B cell (primary cell): Measurements from ENCODE around the gene PRUNE2. TPM values are rescaled to one million over a fixed set of nuclear protein-coding genes. Genes with fewer than 3 reads are reported as not detected.

Experiments used
- ATAC-seq: fragments of 200-7000 bp; cut with Tn5 transposase; one replicate; pipeline ENCODE4 v1.10.0; 2021; ENCODE audit warnings: low read depth, mild to moderate bottlenecking, moderate number of reproducible peaks, moderate library complexity
- CTCF ChIA-PET: fragments of 350-600 bp; sonication (Branson Sonifier 250); formaldehyde crosslinking; loops from one replicate; lab custom pipeline; 2021; ENCODE audit warnings: antibody characterized with exemption, inconsistent platforms; lab: Charles Lee
- POLR2A ChIA-PET: fragments of 350-600 bp; sonication (Branson Sonifier 250); formaldehyde crosslinking; loops from one replicate; lab custom pipeline; 2021; ENCODE audit warnings: antibody characterized with exemption; lab: Charles Lee
- DNase-seq: peaks from one replicate; pipeline ENCODE4 v3.0.0; 2013
- H2AFZ ChIP-seq: 2 replicates; pipeline ENCODE4 v1.6.1; 2012; ENCODE audit warnings: mild to moderate bottlenecking, low read depth, low read length; ENCODE audit not compliant: insufficient read depth, poor library complexity, severe bottlenecking
- H3K27ac ChIP-seq, 2 donors: 1 replicate in 1 of 2; 2 replicates in 1 of 2; pipeline ENCODE4 v1.5.1; 2012 to 2013; ENCODE audit warnings: low read length in 2 of 2, mild to moderate bottlenecking in 2 of 2, moderate library complexity in 1 of 2
- H3K27me3 ChIP-seq, 4 experiments: fragments of 200-600 bp in 1 of 4; sonication (generic) in 1 of 4; replicated peaks in 1 of 4; 1 replicate in 2 of 4; 2 replicates in 2 of 4; pipeline versions ENCODE4 v1.6.1 to v1.7.0; 2013 to 2016; ENCODE audit warnings: low read length in 3 of 4, mild to moderate bottlenecking in 2 of 4, mixed read lengths in 1 of 4, moderate library complexity in 1 of 4; ENCODE audit not compliant: insufficient read depth in 4 of 4, control insufficient read depth in 3 of 4; ENCODE audit errors: control extremely low read depth in 1 of 4
- H3K36me3 ChIP-seq, 2 experiments: replicated peaks in 1 of 2; 1 replicate in 1 of 2; 2 replicates in 1 of 2; pipeline versions ENCODE4 v1.6.1 to v1.7.1; 2013; ENCODE audit warnings: low read length in 1 of 2; ENCODE audit not compliant: insufficient read depth in 2 of 2, control insufficient read depth in 1 of 2; ENCODE audit errors: control extremely low read depth in 1 of 2, extremely low read depth in 1 of 2
- H3K4me1 ChIP-seq, 2 donors: fragments of 200-600 bp in 1 of 2; sonication (generic) in 1 of 2; 1 replicate in 1 of 2; 2 replicates in 1 of 2; pipeline versions ENCODE4 v1.5.1 to v1.6.1; 2013 to 2017; ENCODE audit warnings: low read length in 2 of 2; ENCODE audit not compliant: control insufficient read depth in 2 of 2, insufficient read depth in 2 of 2
- H3K4me2 ChIP-seq: replicated peaks from 2 replicates; pipeline ENCODE3; 2012; ENCODE audit warnings: mild to moderate bottlenecking, low read depth, low read length; ENCODE audit not compliant: poor library complexity, severe bottlenecking
- H3K4me3 ChIP-seq, 5 experiments: fragments of 200-600 bp in 1 of 5; sonication (generic) in 1 of 5; 1 replicate in 3 of 5; 2 replicates in 2 of 5; pipeline versions ENCODE4 v1.5.1 to v1.7.0; 2011 to 2016; ENCODE audit warnings: low read length in 4 of 5, mild to moderate bottlenecking in 4 of 5, low read depth in 2 of 5, control low read depth in 1 of 5, moderate library complexity in 1 of 5; ENCODE audit not compliant: insufficient read depth in 1 of 5; ENCODE audit errors: control extremely low read depth in 1 of 5, extremely low read depth in 1 of 5
- H3K79me2 ChIP-seq: fragments of 200-600 bp; sonication (generic); one replicate; pipeline ENCODE4 v1.6.0; 2016; ENCODE audit warnings: low read length; ENCODE audit not compliant: control insufficient read depth, insufficient read depth
- H3K9ac ChIP-seq: fragments of 200-600 bp; sonication (generic); 2 replicates; pipeline ENCODE4 v1.6.1; 2017; ENCODE audit warnings: mild to moderate bottlenecking, low read length, moderate library complexity
- H3K9me3 ChIP-seq, 3 donors: one replicate each; pipeline versions ENCODE4 v1.6.1 to v1.7.1; 2013; ENCODE audit warnings: low read length in 2 of 3; ENCODE audit not compliant: control insufficient read depth in 2 of 3, insufficient read depth in 1 of 3; ENCODE audit errors: control extremely low read depth in 1 of 3
- H4K20me1 ChIP-seq: 2 replicates; pipeline ENCODE4 v1.6.0; 2012; ENCODE audit warnings: mild to moderate bottlenecking, low read length; ENCODE audit not compliant: insufficient read depth, control insufficient read depth, poor library complexity, severe bottlenecking
- H3K27ac Mint-ChIP-seq: one replicate; pipeline ENCODE4 v1.8.0; 2021; ENCODE audit warnings: mixed read lengths
- H3K27me3 Mint-ChIP-seq: one replicate; pipeline ENCODE4 v1.8.0; 2021; ENCODE audit warnings: mixed read lengths
- H3K4me1 Mint-ChIP-seq: one replicate; pipeline ENCODE4 v1.8.0; 2021; ENCODE audit warnings: mixed read lengths
- H3K4me3 Mint-ChIP-seq: one replicate; pipeline ENCODE4 v1.8.0; 2021; ENCODE audit warnings: mixed read lengths
- H3K9me3 Mint-ChIP-seq: one replicate; pipeline ENCODE4 v1.8.0; 2022; ENCODE audit warnings: mixed read lengths; ENCODE audit not compliant: insufficient read depth
- EZH2 ChIP-seq: IDR thresholded peaks from 2 replicates; pipeline ENCODE4 v1.6.1; 2012; ENCODE audit warnings: borderline replicate concordance, low read depth, mild to moderate bottlenecking, moderate library complexity, low read length; ENCODE audit not compliant: insufficient read depth, poor library complexity, severe bottlenecking
- WGBS: methylation state at CpG from one replicate; pipeline ENCODE4 v1.1.5; 2013; ENCODE audit warnings: missing lambda C conversion rate; ENCODE audit not compliant: insufficient coverage; 5-methylcytosine and 5-hydroxymethylcytosine counted together
- intact Hi-C: fragments of 100-400 bp; cut with micrococcal nuclease; formaldehyde crosslinking; loops from one replicate; pipeline ENCODE4 v1.10.0; 2022
- polyA plus RNA-seq: library from polyadenylated mRNA; depleted of rRNA; stranded (reverse); fragments of >200 nt; gene quantifications from 2 replicates; pipeline ENCODE4 v1.2.3, GENCODE V29; 2012
- total RNA-seq, 2 donors: library from RNA; stranded (reverse); fragments of 120-200 nt in 1 of 2; gene quantifications; 1 replicate in 1 of 2; 2 replicates in 1 of 2; pipeline versions ENCODE4 v1.2.3 to v1.2.4, GENCODE V29; 2013 to 2022
- TF ChIP-seq, protein P1 (sequence below): fragments of 200-600 bp; IDR thresholded peaks from one replicate; pipeline ENCODE4 v1.8.0; 2022; ENCODE audit warnings: antibody characterized with exemption, mild to moderate bottlenecking

PRUNE2 gene
- total and polyA plus RNA-seq, 2 donors (not counting 1 experiment from before 2014, with no cell fraction given): 0.12 TPM; not detected in 1

DNA sequence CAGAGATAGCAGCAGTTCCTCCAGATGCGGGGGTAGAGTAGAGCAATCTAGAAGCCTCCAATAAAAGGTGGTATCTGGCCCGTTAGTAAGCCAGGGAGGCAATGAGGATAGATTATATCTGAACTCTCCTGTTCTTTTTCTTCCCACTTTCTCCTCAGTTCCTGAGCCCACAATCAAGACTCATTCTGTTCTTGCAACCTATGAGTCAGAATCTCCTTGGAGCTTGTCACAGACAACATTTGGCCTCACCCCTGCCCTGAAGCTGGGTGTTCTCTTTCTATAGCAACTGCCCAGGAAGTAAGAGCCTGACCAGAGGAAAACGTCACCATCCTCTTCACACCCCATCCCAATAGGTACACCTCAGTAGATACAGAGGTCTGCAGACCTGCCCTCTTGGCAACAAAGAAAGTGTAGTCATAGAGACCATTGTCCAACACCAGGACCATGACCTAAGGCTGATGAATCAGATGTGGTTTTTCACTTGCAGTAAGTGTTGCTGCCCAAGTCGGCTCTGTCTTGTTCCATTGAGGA, 218.0 kb downstream of the PRUNE2 start:
- intact Hi-C loops: no loop called here
- no peak overlapping the region for H3K27ac Mint-ChIP-seq
- H3K9me3 Mint-ChIP-seq: no peaks in the 10 kb centered on the region
- H3K27me3 Mint-ChIP-seq: peaks cover 30% of the 10 kb centered on the region
- Histone ChIP-seq H3K4me3 (no peak overlapping the region), H3K27ac (no peak overlapping the region), H3K79me2 (no peaks in the 10 kb centered on the region), H2AFZ (no peak overlapping the region), H3K9ac (no peak overlapping the region), H4K20me1 (no peaks in the 10 kb centered on the region), H3K36me3 (no peaks in the 10 kb centered on the region), H3K9me3 (no peaks in the 10 kb centered on the region), H3K27me3 (peaks cover 0 to 22% (median 10%) of the 10 kb centered on the region in 4 experiments), H3K4me1 (peaks cover 3 to 6% of the 10 kb centered on the region in 2 donors), H3K4me2 (no peak overlapping the region)
- no peak for TF ChIP-seq EZH2
- TF ChIP-seq, protein P1, sequence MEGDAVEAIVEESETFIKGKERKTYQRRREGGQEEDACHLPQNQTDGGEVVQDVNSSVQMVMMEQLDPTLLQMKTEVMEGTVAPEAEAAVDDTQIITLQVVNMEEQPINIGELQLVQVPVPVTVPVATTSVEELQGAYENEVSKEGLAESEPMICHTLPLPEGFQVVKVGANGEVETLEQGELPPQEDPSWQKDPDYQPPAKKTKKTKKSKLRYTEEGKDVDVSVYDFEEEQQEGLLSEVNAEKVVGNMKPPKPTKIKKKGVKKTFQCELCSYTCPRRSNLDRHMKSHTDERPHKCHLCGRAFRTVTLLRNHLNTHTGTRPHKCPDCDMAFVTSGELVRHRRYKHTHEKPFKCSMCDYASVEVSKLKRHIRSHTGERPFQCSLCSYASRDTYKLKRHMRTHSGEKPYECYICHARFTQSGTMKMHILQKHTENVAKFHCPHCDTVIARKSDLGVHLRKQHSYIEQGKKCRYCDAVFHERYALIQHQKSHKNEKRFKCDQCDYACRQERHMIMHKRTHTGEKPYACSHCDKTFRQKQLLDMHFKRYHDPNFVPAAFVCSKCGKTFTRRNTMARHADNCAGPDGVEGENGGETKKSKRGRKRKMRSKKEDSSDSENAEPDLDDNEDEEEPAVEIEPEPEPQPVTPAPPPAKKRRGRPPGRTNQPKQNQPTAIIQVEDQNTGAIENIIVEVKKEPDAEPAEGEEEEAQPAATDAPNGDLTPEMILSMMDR: no peak
- CTCF ChIA-PET: interaction anchor here (1.4 to 4.2 kb wide), 2 partner anchors 16 to 30 kb away, joined by 3 to 23 read pairs; no protein-coding TSS in a partner anchor
- no peak for ATAC-seq
- POLR2A ChIA-PET: no interaction called here
- DNase-seq: no peak
- WGBS: no CpG with 5 or more reads among the region's 4 CpGs
- peaks cover 12% of the 10 kb centered on the region for H3K4me1 Mint-ChIP-seq
- no peak overlapping the region for H3K4me3 Mint-ChIP-seq

DNA sequence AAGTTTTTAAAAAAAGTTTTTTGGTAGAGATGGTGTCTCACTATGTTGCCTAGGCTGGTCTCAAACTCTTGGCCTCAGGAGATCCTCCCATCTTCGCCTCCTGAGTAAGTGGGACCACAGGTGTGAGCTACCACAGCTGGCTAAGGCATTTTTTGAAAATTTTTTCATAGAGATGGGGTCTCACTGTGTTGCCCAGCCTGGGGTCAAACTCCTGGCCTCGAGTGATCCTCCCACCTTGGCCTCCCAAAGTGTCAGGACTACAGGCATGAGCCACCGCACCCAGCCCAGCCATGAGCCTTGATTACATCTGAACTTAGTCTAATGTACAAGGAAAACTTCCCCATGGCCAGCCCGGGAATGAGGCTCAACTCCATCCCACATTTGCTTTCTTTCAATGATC, 219.2 kb downstream of the PRUNE2 start:
- Histone ChIP-seq H3K9ac (no peak overlapping the region), H3K27me3 (peaks cover 0 to 18% (median 8%) of the 10 kb centered on the region in 4 experiments), H3K27ac (no peak overlapping the region), H4K20me1 (no peaks in the 10 kb centered on the region), H3K4me3 (no peak overlapping the region), H3K36me3 (no peaks in the 10 kb centered on the region), H2AFZ (no peak overlapping the region), H3K4me2 (no peak overlapping the region), H3K4me1 (peaks cover 1 to 2% of the 10 kb centered on the region in 2 donors), H3K9me3 (no peaks in the 10 kb centered on the region), H3K79me2 (no peaks in the 10 kb centered on the region)
- H3K4me3 Mint-ChIP-seq: no peak overlapping the region
- peaks cover 6% of the 10 kb centered on the region for H3K4me1 Mint-ChIP-seq
- intact Hi-C loops: no loop called here
- no peak for DNase-seq
- peaks cover 22% of the 10 kb centered on the region for H3K27me3 Mint-ChIP-seq
- H3K27ac Mint-ChIP-seq: no peak overlapping the region
- ATAC-seq: no peak
- 60% methylated on average over 4 of the region's 4 CpGs for WGBS
- TF ChIP-seq, protein P1: no peak
- TF ChIP-seq EZH2: no peak
- H3K9me3 Mint-ChIP-seq: no peaks in the 10 kb centered on the region
- ChIA-PET CTCF (interaction anchor here (1.3 kb wide), 1 partner anchor 17 kb away, joined by 3 read pairs; no protein-coding TSS in a partner anchor), POLR2A (no interaction called here)
